GM19023 (cell line): ENCODE measurements around the gene ALK.

ENCODE experiments used
- ATAC-seq: cut with Tn5 transposase; IDR thresholded peaks from one replicate; pipeline ENCODE4 v1.9.1; 2021; ENCODE audit warnings: mild to moderate bottlenecking, moderate library complexity; ENCODE audit not compliant: unreplicated experiment

The ALK gene

GRCh38 chr2:29345236-29345635 is 576.1 kb downstream of the ALK start:
- no peak for ATAC-seq

DNA sequence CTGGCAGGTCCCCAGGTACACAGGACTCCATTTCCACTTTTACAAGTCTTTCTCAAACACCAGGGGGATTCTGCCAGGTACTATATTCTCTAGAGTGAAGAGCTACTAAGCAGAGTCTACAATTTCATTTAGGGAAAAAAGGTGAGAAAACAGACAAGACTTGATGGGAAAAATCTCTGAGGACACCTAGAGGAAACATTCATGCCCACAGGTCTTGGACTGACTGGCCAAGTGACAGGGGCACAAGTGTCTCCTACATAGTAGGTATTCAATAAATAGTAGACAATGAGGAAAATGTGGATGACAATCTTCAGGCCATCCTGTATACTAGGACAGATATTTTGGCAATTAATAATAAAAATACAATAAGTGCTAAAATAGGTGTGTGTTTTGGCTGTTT is 577.6 kb downstream of the ALK start:
- ATAC-seq, result no peak

DNA sequence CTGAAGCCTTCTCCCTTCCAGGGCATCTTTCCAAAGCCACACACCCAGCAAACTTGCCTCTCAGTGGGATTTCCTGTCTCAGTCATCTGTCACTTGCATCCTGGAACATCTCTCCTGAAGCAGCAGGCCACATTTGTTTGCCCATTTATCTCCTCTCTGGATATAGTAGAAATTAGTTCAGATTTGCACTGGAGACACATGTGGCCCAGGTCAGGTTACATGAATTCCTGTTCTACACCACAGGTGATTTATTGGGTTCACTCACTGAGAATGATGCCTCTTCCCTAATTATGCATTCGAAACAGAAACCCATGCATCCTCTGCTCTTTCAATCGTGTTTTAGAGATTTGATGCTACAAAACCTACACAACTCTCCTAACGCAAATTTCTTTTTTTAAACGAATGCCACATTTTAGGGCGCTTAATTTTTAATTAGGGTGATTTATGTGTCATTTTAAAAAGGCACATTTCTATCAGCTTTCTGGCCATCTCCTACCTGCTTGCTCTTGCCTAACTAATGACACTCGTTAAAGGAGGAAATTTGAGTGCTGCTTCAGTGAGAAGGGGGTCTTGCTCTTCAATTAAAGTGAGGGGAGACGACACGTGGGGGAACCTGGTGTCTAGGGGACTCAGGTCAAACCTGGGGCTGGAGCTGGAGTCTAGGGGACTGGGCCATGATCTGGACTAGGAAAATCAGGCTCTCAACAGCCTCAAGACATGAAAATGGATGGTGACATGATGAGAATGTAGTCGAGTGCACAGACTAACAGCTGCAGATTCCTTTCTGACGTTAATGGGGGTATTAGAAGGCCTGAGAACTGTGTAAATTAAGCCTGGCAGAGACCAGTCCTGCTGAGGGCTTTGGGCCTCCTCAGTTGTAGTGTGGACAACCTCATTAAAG is 584.8 kb downstream of the ALK start:
- no peak for ATAC-seq

DNA sequence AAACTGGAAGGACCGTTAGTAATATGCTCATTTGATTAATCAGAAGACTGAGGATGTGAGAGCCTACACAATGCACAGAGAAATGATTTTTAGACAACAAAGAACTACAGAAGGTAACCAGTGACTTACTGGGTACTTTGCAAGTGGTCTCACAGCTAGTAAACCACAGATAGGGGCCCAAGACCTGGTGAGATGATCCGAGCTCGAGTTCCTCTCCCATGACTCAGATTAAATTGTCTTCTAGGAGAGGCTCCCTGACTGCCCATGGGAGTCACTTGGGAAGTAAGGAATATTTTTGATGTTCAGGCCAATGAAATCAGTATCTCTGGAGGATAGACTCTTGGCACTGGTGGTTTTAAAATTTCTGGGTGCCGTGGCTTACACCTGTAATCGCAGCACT is 586.0 kb downstream of the ALK start:
- no peak for ATAC-seq

- ATAC-seq, result no peak
These were observed 586.7 kb downstream of the ALK start for GRCh38 chr2:29334706-29335105.

DNA sequence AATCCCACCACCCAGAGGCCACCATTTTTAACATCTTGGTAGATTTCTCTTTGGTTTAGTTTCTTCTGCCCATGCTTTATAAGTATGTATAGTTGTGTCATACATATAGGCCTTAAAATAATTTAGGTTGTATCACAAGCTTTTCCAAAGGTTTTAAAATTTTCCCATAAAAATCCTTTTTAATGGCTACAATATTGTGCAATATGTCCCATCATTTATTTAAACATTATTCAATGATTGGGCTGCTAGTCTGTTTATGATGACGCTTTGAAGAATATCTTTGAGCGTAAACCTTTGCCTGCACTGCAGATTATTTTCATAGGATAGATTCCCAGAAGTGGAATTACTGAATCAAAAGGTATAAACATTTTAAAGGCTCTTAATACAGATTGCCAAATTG is 588.8 kb downstream of the ALK start:
- ATAC-seq, result no peak

DNA sequence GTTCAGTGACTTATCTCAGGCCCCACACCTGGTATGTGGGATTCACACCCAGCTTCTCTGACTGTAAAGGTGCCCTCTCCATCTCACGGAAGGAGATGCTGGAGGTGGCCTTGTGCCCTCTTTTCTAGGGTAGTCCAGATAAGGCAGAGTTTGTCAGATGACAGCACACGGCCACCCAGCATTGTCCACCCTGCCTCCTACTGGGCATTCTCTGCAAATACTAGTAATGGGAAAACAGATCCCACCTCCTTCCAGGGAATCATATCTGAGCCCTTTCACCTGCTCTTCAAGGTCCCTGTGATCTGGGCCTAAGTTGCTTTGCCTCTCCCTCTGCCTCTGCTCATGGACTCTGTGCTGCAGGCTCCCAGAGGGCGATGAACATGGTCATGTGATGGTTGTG is 591.5 kb downstream of the ALK start:
- ATAC-seq, result no peak

DNA sequence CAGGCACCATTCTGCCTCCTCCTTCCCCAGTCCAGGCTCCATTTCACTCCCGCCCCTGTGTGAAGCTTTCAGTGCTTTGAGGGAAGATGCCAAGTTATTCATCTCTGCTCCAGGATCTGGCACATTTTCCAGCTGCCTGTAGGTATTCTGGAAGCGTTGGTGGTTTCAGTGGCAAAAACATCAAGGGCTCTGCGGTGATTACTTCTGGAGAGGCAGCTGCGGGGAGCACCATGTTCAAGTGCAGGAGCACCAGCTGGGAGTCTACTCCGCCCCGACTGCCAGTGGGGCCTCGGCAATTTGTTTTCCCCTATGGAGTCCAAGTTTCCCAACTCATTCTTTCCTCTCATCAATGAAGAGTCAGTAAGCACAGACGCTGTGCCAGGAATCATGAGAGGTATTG is 594.5 kb downstream of the ALK start:
- no peak for ATAC-seq

- no peak for ATAC-seq
These were observed 595.8 kb downstream of the ALK start for GRCh38 chr2:29325544-29325943.

DNA sequence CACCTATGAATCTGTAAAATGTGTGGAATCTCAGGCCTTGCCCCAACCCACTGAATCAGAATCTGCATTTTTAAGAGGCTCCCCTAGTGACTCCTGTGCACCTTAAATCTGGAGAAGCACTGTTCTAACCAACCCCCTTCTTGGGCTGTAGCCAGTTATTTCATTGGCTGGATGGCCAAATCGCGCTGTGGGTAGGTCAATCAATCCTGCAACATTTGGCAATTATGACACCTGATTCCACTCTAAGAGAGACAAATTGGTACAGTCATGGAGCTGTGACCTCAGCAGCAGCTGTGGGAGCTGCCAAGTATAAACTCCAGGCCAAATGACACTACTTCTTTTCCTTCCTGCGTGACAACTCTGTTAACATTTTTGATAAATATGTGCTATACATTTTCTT is 597.4 kb downstream of the ALK start:
- ATAC-seq, result no peak

GRCh38 chr2:29323301-29323700 is 598.1 kb downstream of the ALK start:
- ATAC-seq, result no peak

- no peak for ATAC-seq
These were observed 599.4 kb downstream of the ALK start for GRCh38 chr2:29322011-29322410.

DNA sequence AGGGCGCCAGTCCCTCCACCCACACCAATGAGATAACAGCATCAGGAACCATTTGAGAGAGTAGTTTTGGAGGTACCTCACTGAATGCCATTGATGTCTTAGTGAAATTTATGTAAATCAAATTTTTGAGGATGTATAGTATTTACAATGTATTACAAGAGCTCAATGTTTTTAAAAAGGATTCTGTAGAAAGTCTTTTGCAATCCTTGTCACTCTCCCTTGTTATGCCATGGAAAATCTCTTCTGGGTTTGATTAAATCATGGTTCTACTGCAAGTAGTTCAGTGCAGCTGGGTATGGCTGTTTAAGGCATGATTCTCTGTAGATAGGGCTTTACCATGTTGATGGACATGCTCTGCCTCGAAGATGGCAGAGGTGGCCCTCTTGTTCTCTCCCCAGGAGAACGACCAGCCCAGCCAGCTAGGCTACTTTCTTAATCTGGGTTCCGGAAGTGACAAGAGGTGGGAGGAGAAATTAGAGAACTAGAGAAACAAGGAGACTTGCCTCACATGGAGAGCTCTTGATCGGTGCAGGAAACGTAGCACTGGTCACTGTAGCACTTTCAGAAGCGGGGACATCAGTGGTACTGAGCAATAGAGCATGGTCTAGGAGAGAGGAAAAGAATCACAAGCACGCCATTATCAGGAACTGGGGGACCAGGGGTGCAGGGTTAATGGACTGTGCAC is 603.4 kb downstream of the ALK start:
- no peak for ATAC-seq

DNA sequence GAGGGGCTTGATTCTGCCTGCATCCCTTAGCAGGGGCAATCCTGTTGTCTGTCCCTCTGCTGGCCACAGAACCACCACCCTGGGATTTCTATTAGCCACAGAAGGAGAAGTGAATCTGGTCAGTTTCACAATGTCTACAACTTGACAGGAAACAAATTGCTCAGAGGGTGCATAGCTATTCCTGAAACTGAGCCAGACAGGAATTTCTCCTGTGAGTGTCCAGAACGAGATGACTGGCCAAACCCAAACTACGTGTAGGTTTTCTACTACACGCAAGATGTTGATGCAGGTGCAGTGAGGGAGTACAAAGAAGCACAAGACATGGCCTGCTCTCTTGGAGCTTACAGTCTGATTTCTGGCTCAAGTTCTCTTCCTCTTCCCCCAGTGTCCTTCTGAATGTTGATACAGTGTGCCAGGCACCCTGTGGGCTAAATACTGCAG is 604.3 kb downstream of the ALK start:
- ATAC-seq, result peak; percentile 34

DNA sequence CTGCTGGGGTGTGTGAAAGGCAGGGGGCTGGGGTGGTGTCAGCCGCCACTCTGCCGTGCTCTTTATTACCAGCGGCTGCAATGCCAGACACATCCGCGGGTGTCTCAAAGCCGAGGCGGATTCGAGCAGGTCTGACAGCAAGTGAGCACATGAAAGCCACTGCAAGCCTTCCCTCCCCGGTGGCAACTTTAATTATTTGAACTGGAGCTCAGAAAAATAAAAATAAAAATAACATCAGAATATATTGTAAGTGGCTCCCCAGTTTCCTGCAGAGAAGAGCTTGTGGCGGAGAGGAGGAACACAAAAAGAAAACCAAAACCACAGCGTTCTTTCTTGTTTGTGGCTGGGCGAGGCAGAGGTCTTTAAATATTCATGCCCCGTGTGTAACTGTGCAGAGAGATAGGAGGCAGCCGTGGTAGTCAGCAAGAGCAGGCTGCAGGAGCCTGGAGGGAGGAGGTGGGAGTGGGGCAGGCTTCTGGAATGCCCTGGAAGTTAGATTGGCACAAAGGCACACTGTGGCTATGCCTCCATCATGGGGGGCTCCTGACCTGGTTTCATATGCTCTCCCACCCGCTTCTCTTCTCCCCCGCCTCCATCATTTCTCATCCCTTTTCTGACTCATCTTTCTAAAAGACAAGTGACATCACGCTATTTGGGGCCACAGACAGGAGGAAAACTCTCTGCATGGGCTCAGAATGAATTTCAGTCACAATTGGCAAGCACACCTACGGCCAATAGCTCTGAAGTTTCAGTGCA is 606.4 kb downstream of the ALK start:
- ATAC-seq, result peak; percentile 72

DNA sequence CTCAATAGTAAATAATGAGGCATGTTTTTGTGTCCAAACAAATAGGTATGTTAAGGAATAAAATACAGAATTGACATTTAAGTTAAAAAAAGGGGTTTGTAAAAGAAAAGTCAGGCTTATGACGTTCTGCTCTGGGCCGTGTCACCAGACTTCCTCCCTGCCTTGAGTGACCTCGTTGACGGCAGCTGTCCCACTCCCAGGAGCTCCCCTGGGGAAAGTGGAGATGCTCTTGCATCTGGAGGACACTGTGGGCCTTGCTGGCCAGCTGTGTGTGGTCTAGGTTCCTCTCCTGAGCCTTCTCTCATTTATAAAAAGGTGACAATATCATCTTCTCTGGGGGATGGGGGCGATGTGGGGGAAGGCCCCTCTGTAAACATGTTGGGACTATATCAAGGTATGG is 609.9 kb downstream of the ALK start:
- no peak for ATAC-seq

GRCh38 chr2:29310650-29311348 is 610.6 kb downstream of the ALK start:
- no peak for ATAC-seq

- ATAC-seq, result no peak
These were observed 612.0 kb downstream of the ALK start for GRCh38 chr2:29309090-29310029.

GRCh38 chr2:29308366-29308765 is 613.0 kb downstream of the ALK start:
- no peak for ATAC-seq

- no peak for ATAC-seq
These were observed 613.9 kb downstream of the ALK start for GRCh38 chr2:29307519-29307918.
